Effector memory CD8-positive, alpha-beta T cell (primary cell): ENCODE measurements around the gene COL27A1.

Experiments
- ATAC-seq: fragments of 150-1000 bp; cut with Tn5 transposase; replicated peaks from 2 replicates; pipeline ENCODE4 v1.10.0; 2021; ENCODE audit warnings: mild to moderate bottlenecking, moderate library complexity
- DNase-seq, 3 experiments: peaks; one replicate each; pipeline ENCODE4 v3.0.0; 2021
- H3K27ac Mint-ChIP-seq, 2 donors: one replicate each; pipeline ENCODE4 v1.8.0; 2022; ENCODE audit warnings: mild to moderate bottlenecking in 2 of 2, mixed read lengths in 2 of 2, moderate library complexity in 2 of 2
- H3K27me3 Mint-ChIP-seq, 2 donors: one replicate each; pipeline ENCODE4 v1.8.0; 2022; ENCODE audit warnings: mixed read lengths in 2 of 2
- H3K36me3 Mint-ChIP-seq: one replicate; pipeline ENCODE4 v1.8.0; 2022; ENCODE audit warnings: mild to moderate bottlenecking, moderate library complexity, mixed read lengths; ENCODE audit not compliant: insufficient read depth
- H3K4me1 Mint-ChIP-seq, 2 donors: one replicate each; pipeline ENCODE4 v1.8.0; 2022; ENCODE audit warnings: low read depth in 2 of 2, mixed read lengths in 2 of 2
- H3K4me3 Mint-ChIP-seq, 2 donors: one replicate each; pipeline ENCODE4 v1.8.0; 2022; ENCODE audit warnings: mild to moderate bottlenecking in 2 of 2, mixed read lengths in 2 of 2, moderate library complexity in 2 of 2
- H3K9me3 Mint-ChIP-seq, 2 donors: one replicate each; pipeline ENCODE4 v1.8.0; 2022; ENCODE audit warnings: mixed read lengths in 2 of 2
- total RNA-seq, 9 experiments: gene quantifications; one replicate each; lab custom pipeline; 2026; lab: John Stamatoyannopoulos, UW

The COL27A1 gene
- total RNA-seq, result 0 to 2.4 (median 1.3) reads per million in 9 experiments

DNA sequence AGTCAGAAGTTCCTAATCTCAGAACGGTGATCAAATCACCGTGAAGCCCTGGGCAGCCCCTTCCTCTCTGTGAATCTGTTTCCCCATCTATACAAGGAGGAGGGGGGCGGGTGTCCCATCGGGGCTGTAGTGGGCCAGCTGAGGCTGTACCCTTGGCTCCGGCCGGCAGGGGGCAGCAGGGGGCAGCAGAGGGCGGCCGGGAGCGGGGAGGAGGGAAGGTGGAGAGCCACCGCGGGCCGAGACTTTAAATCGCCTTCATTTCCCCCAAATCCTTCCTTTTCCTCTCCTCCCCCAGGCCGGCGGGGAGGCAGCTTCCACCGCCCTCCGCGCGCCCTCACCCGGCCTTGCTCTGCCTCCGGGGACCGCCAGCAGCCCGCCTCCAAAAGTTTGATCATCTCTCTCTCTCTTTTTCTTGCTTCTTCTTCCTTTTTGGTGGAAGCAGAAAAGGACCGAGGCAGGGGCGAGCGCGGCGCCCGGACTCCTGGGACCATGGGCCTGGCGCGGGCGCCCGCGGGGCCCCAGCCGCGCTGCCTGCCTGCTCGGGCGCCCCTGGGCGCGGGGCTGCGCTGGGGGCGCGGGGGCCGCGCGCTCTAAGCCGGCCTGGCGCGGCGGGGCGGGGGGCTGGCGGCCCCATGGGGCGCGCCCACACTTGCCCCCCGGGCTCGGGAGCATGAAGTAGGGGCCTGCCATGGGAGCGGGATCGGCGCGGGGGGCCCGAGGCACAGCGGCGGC is at the start of gene COL27A1:
Gene COL27A1, plus strand, starts transcription at position 275 of the 732 bp plus-strand sequence. Its CDS starts 414 bp downstream, at position 689.
- H3K4me3 Mint-ChIP-seq, result peak within 1 kb of the TSS; percentile 88 to 90
- H3K9me3 Mint-ChIP-seq, result no peaks in the 10 kb centered on the region
- DNase-seq (peak; percentile 75), ATAC-seq (peak; percentile 85)
- H3K27me3 Mint-ChIP-seq, result peaks cover 62 to 65% of the 10 kb centered on the region in 2 donors
- H3K27ac Mint-ChIP-seq, result peak within 1 kb of the TSS in 1 of 2 donors; percentile 69
- H3K4me1 Mint-ChIP-seq, result peaks cover 11 to 16% of the 10 kb centered on the region in 2 donors
- H3K36me3 Mint-ChIP-seq, result peaks cover 10% of the 10 kb centered on the region

DNA sequence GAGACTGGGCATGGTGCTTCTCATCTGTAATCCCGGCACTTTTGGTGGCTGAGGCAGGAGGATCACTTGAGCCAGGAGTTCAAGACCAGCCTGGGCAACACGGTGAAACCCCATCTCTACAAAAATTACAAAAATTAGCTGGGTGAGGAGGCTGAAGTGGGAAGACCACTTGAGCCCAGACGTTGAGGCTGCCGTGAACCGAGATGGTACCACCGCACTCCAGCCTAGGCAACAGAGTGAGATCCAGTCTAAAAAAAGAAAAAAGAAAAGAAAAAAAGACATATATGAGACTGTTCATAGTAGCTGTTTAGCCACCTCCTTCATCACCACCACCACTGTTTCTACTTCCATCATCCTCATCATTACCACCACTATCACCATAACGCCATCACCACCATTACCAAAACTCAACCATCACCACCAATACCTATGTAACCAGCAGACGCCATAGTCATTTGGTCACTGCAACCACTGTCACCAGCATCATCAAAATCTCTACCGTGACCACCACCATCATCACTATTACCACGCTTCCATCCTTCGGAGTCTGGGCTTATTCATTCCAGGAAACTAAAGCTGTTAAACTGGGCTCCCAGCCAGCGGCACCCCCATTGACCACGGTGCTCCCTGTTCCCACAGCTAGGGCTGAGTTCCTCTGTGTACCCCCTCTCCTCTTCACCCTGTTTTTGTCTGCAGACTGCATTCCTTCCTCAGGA is 47.9 kb upstream of the COL27A1 start:
- Mint-ChIP-seq H3K4me3 (no peak overlapping the region), H3K36me3 (no peaks in the 10 kb centered on the region), H3K27me3 (peaks cover 20 to 25% of the 10 kb centered on the region in 2 donors), H3K9me3 (no peaks in the 10 kb centered on the region), H3K27ac (no peak overlapping the region), H3K4me1 (no peaks in the 10 kb centered on the region)
- DNase-seq, result no peak
- ATAC-seq, result no peak

DNA sequence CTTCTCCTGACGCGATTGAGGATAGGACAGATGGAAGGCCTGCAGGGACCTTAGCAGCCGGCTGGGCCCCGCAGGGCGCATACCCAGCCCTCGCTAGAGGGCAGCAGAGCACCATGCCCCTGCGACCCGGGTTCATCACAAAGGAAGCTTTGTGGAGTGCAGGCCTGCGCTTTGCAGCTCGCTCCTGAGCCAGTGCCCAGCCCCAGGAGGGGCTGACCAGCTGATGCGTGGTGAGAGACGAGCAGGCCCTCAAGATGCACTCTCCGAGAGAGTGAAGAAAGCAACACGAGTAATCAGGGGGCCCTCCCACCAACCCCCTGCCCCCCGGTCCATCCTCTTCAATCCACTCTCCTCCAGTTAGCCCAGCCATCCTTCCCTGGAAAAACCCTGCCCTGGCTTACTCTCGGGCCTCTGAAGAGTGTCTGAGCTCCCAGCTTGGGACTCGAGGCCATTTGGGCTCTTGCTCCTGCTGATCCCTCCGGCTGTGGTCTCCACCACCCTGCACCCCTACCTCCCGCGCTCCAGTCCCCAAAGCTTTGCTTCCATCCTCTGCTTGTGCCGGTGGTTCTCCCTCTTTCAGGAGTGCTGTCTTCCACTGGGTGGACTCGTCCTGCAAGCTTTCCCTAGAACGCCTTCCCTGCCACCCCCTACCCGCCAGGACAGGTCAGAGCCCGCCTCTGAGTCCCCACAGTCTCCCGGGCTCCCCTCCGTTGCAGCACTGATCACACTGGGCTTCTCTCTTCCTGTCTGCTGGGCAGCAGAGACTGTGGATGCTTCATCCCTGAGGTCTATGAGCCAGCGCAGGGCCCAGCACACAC is 47.1 kb upstream of the COL27A1 start:
- Mint-ChIP-seq H3K9me3 (no peaks in the 10 kb centered on the region), H3K4me3 (no peak overlapping the region), H3K27ac (no peak overlapping the region), H3K27me3 (peaks cover 23 to 25% of the 10 kb centered on the region in 2 donors), H3K36me3 (peaks cover 3% of the 10 kb centered on the region), H3K4me1 (no peaks in the 10 kb centered on the region)
- DNase-seq (peak; percentile 28 to 34 (median 31)), ATAC-seq (peak; percentile 46)

DNA sequence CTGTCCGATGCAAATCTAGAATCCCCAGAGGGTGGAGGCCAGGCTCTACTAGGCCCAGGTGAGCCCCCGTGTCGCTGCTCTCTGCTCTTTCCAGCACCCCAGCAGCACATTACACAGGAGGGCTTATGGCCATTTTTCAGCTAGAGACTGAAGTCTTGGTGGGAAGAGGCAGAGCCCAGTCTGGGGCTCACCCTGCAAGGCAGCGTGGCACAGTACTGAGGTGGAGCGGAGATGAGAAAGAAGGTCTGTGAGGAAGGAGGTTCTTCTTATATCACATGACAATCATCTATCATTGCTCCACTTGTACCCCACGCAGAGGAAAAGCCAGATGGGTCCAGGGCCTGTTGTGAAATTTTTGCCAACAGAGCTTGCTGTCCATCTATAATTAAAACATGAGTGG is 46.2 kb upstream of the COL27A1 start:
- H3K27ac Mint-ChIP-seq, result no peak overlapping the region
- H3K4me1 Mint-ChIP-seq, result no peaks in the 10 kb centered on the region
- H3K4me3 Mint-ChIP-seq, result no peak overlapping the region
- no peaks in the 10 kb centered on the region for H3K9me3 Mint-ChIP-seq
- DNase-seq (no peak), ATAC-seq (no peak)
- H3K27me3 Mint-ChIP-seq, result peaks cover 29 to 31% of the 10 kb centered on the region in 2 donors
- H3K36me3 Mint-ChIP-seq, result peaks cover 3% of the 10 kb centered on the region

GRCh38 chr9:114110180-114110579 is 45.2 kb upstream of the COL27A1 start:
- Mint-ChIP-seq H3K9me3 (no peaks in the 10 kb centered on the region), H3K36me3 (peaks cover 3% of the 10 kb centered on the region), H3K27ac (no peak overlapping the region), H3K4me1 (no peaks in the 10 kb centered on the region), H3K27me3 (peaks cover 32 to 37% of the 10 kb centered on the region in 2 donors), H3K4me3 (no peak overlapping the region)
- no peak for ATAC-seq
- DNase-seq, result no peak

GRCh38 chr9:114112325-114112724 is 43.0 kb upstream of the COL27A1 start:
- Mint-ChIP-seq H3K9me3 (no peaks in the 10 kb centered on the region), H3K4me1 (no peaks in the 10 kb centered on the region), H3K4me3 (no peak overlapping the region), H3K27me3 (peaks cover 35 to 49% of the 10 kb centered on the region in 2 donors), H3K27ac (no peak overlapping the region), H3K36me3 (peaks cover 3% of the 10 kb centered on the region)
- ATAC-seq (no peak), DNase-seq (no peak)

GRCh38 chr9:114112778-114113584 is 42.4 kb upstream of the COL27A1 start:
- peaks cover 3% of the 10 kb centered on the region for H3K36me3 Mint-ChIP-seq
- no peaks in the 10 kb centered on the region for H3K4me1 Mint-ChIP-seq

DNA sequence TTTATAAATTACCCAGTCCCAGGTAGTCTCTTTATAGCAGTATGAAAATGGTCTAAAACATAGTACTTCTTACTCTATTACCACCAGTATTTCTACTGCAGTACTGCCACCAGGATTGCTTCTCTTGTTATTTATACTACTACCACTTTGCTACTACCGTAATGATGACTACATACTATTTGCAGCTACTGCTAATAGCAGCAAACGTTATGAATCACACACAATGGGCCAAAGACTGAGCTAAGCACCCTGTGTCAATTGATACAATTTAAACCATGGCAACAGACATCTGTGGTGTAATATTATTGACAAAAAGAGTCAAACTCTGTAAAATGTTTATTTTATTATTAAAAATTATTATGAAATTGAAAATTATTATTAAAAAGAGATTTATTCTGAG is 41.0 kb upstream of the COL27A1 start:
- DNase-seq (no peak), ATAC-seq (no peak)
- H3K36me3 Mint-ChIP-seq, result peaks cover 3% of the 10 kb centered on the region
- no peaks in the 10 kb centered on the region for H3K9me3 Mint-ChIP-seq
- H3K4me1 Mint-ChIP-seq, result no peaks in the 10 kb centered on the region
- peaks cover 51 to 55% of the 10 kb centered on the region in 2 donors for H3K27me3 Mint-ChIP-seq
- H3K27ac Mint-ChIP-seq, result no peak overlapping the region
- no peak overlapping the region for H3K4me3 Mint-ChIP-seq

More at GRCh38 chr9:114112778-114113584, 42.4 kb upstream of the COL27A1 start:
- Mint-ChIP-seq H3K27ac (no peak overlapping the region), H3K4me3 (no peak overlapping the region), H3K9me3 (no peaks in the 10 kb centered on the region), H3K27me3 (peaks cover 41 to 55% of the 10 kb centered on the region in 2 donors)
- DNase-seq, result no peak
- ATAC-seq, result no peak

GRCh38 chr9:114115654-114116125 is 39.6 kb upstream of the COL27A1 start:
- peaks cover 51 to 55% of the 10 kb centered on the region in 2 donors for H3K27me3 Mint-ChIP-seq
- ATAC-seq (no peak), DNase-seq (no peak)
- no peak overlapping the region for H3K4me3 Mint-ChIP-seq
- no peaks in the 10 kb centered on the region for H3K9me3 Mint-ChIP-seq
- no peak overlapping the region for H3K27ac Mint-ChIP-seq
- peaks cover 3% of the 10 kb centered on the region for H3K36me3 Mint-ChIP-seq
- H3K4me1 Mint-ChIP-seq, result no peaks in the 10 kb centered on the region

- Mint-ChIP-seq H3K4me3 (no peak overlapping the region), H3K36me3 (peaks cover 3% of the 10 kb centered on the region), H3K27me3 (peaks cover 48 to 55% of the 10 kb centered on the region in 2 donors), H3K4me1 (no peaks in the 10 kb centered on the region), H3K9me3 (no peaks in the 10 kb centered on the region), H3K27ac (no peak overlapping the region)
- ATAC-seq, result no peak
- DNase-seq, result no peak
These were observed 39.1 kb upstream of the COL27A1 start for GRCh38 chr9:114116126-114116747.

- H3K27ac Mint-ChIP-seq, result no peak overlapping the region
- ATAC-seq (no peak), DNase-seq (no peak)
- no peaks in the 10 kb centered on the region for H3K9me3 Mint-ChIP-seq
- H3K4me3 Mint-ChIP-seq, result no peak overlapping the region
- H3K4me1 Mint-ChIP-seq, result no peaks in the 10 kb centered on the region
- H3K27me3 Mint-ChIP-seq, result peaks cover 41 to 52% of the 10 kb centered on the region in 2 donors
- H3K36me3 Mint-ChIP-seq, result peaks cover 3% of the 10 kb centered on the region
These were observed 37.7 kb upstream of the COL27A1 start for GRCh38 chr9:114117614-114117995.
